Inflammatory macrophage treated with lipopolysaccharide for 1 hour (primary cell): Measurements from ENCODE around the gene LAMC3.
"Not testable (repeated sequence)": the region's sequence is repeated elsewhere in the genome, so short reads cannot be mapped to it uniquely, and the experiment has no call there.

Experiments
- DNase-seq, 2 donors: peaks; one replicate each; pipeline ENCODE4 v3.0.0-alpha.2; 2020 to 2022

LAMC3 gene

GRCh38 chr9:131082774-131083512, 74.0 kb downstream of the LAMC3 start:
- no peak for DNase-seq

GRCh38 chr9:131084661-131085369, 75.8 kb downstream of the LAMC3 start:
- no peak for DNase-seq

- no peak for DNase-seq
Measured at GRCh38 chr9:131085370-131086122, 76.6 kb downstream of the LAMC3 start.

GRCh38 chr9:131087354-131087893, 78.5 kb downstream of the LAMC3 start:
- no peak for DNase-seq

- DNase-seq = no peak
Measured at GRCh38 chr9:131090025-131090787, 81.2 kb downstream of the LAMC3 start.

GRCh38 chr9:131091352-131091992, 82.5 kb downstream of the LAMC3 start:
- DNase-seq = no peak

GRCh38 chr9:131092030-131092429, 83.1 kb downstream of the LAMC3 start:
- no peak for DNase-seq

- no peak for DNase-seq
Measured at GRCh38 chr9:131092548-131093440, 83.8 kb downstream of the LAMC3 start.

GRCh38 chr9:131094015-131094414, 85.0 kb downstream of the LAMC3 start:
- DNase-seq = no peak

- no peak for DNase-seq
Measured at GRCh38 chr9:131094622-131095021, 85.6 kb downstream of the LAMC3 start.

GRCh38 chr9:131095666-131096268, 86.8 kb downstream of the LAMC3 start:
- DNase-seq = no peak

GRCh38 chr9:131096269-131097125, 87.5 kb downstream of the LAMC3 start, which contains the start of gene AIF1L:
Gene AIF1L (plus strand): TSS chr9:131096531. CDS start chr9:131096630, 99 bp downstream.
- DNase-seq = no peak

GRCh38 chr9:131097126-131097947, 88.4 kb downstream of the LAMC3 start:
- no peak for DNase-seq

GRCh38 chr9:131097948-131098278, 88.9 kb downstream of the LAMC3 start:
- no peak for DNase-seq

GRCh38 chr9:131098391-131099101, 89.6 kb downstream of the LAMC3 start:
- no peak for DNase-seq

- no peak for DNase-seq
Measured at GRCh38 chr9:131099102-131099606, 90.2 kb downstream of the LAMC3 start.

GRCh38 chr9:131099845-131100244, 90.9 kb downstream of the LAMC3 start:
- DNase-seq = not testable (repeated sequence)

- DNase-seq = no peak
Measured at GRCh38 chr9:131100445-131100844, 91.5 kb downstream of the LAMC3 start.
